Natural killer cell (primary cell): ENCODE results near the gene GVQW3. TPM values are rescaled to one million over a fixed set of nuclear protein-coding genes. Genes with fewer than 3 reads are reported as not detected.

Source experiments
- ATAC-seq, 3 donors: fragments of 150-1000 bp in 2 of 3; fragments of 200-7000 bp in 1 of 3; cut with Tn5 transposase; 1 replicate in 1 of 3; 2 replicates in 2 of 3; pipeline ENCODE4 v1.10.0; 2021; ENCODE audit warnings: mild to moderate bottlenecking in 2 of 3, moderate library complexity in 2 of 3
- DNase-seq, 2 donors: peaks; one replicate each; pipeline versions ENCODE4 v3.0.0 to v3.0.0-alpha.2; 2013 to 2021; ENCODE audit warnings: mixed read lengths in 1 of 2
- H3K27ac ChIP-seq: one replicate; pipeline ENCODE4 v1.5.1; 2013; ENCODE audit warnings: mild to moderate bottlenecking, low read length
- H3K27me3 ChIP-seq: one replicate; pipeline ENCODE4 v1.6.1; 2013; ENCODE audit warnings: low read length; ENCODE audit not compliant: control insufficient read depth, insufficient read depth
- H3K36me3 ChIP-seq: one replicate; pipeline ENCODE4 v1.6.1; 2013; ENCODE audit warnings: low read length; ENCODE audit not compliant: control insufficient read depth, insufficient read depth
- H3K4me1 ChIP-seq: one replicate; pipeline ENCODE4 v1.6.1; 2013; ENCODE audit warnings: low read length; ENCODE audit not compliant: control insufficient read depth, insufficient read depth
- H3K4me3 ChIP-seq: one replicate; pipeline ENCODE4 v1.5.1; 2013; ENCODE audit warnings: low read length
- H3K9me3 ChIP-seq: one replicate; pipeline ENCODE4 v1.6.1; 2013; ENCODE audit warnings: low read length; ENCODE audit not compliant: control insufficient read depth, insufficient read depth
- H3K27ac Mint-ChIP-seq, 2 donors: one replicate each; pipeline ENCODE4 v1.8.0; 2022; ENCODE audit warnings: mild to moderate bottlenecking in 2 of 2, mixed read lengths in 2 of 2, moderate library complexity in 1 of 2
- H3K27me3 Mint-ChIP-seq, 2 donors: one replicate each; pipeline ENCODE4 v1.8.0; 2022; ENCODE audit warnings: low read depth in 2 of 2, mixed read lengths in 2 of 2
- H3K36me3 Mint-ChIP-seq: one replicate; pipeline ENCODE4 v1.8.0; 2022; ENCODE audit warnings: mixed read lengths
- H3K4me1 Mint-ChIP-seq, 2 donors: one replicate each; pipeline ENCODE4 v1.8.0; 2022; ENCODE audit warnings: mixed read lengths in 2 of 2
- H3K4me3 Mint-ChIP-seq: one replicate; pipeline ENCODE4 v1.8.0; 2022; ENCODE audit warnings: mild to moderate bottlenecking, moderate library complexity, mixed read lengths
- H3K9me3 Mint-ChIP-seq, 2 donors: one replicate each; pipeline ENCODE4 v1.8.0; 2022; ENCODE audit warnings: mixed read lengths in 2 of 2
- CTCF ChIP-seq: fragments of 200-600 bp; IDR thresholded peaks from one replicate; pipeline ENCODE4 v1.8.0; 2022; ENCODE audit warnings: antibody characterized with exemption
- WGBS: methylation state at CpG from one replicate; pipeline ENCODE4 v1.1.7; 2013; ENCODE audit warnings: missing lambda C conversion rate; ENCODE audit not compliant: insufficient coverage; 5-methylcytosine and 5-hydroxymethylcytosine counted together
- intact Hi-C: fragments of 100-400 bp; cut with micrococcal nuclease; formaldehyde crosslinking; loops from one replicate; pipeline ENCODE4 v1.14.2; 2022
- total RNA-seq, 4 donors: library from RNA; stranded (reverse); fragments of 120-200 nt in 1 of 4; gene quantifications; one replicate each; pipeline versions ENCODE4 v1.2.3 to v1.2.4, GENCODE V29; 2013 to 2022

The GVQW3 gene
- total RNA-seq, 3 donors from 2014 or later (not counting 1 experiment from before 2014, with no cell fraction given) = 3.2 to 5.6 (median 4.0) TPM

GRCh38 chr11:76444065-76444383 lies 62.9 kb downstream of the GVQW3 start:
- Histone ChIP-seq H3K27me3 (no peaks in the 10 kb centered on the region), H3K9me3 (no peaks in the 10 kb centered on the region), H3K36me3 (peaks cover 14% of the 10 kb centered on the region), H3K27ac (peak overlapping the region; percentile 86), H3K4me3 (peak overlapping the region; percentile 84), H3K4me1 (peaks cover 12% of the 10 kb centered on the region)
- no peak for TF ChIP-seq CTCF
- Mint-ChIP-seq H3K9me3 (no peaks in the 10 kb centered on the region), H3K4me1 (peaks cover 25 to 45% of the 10 kb centered on the region in 2 donors), H3K27me3 (no peaks in the 10 kb centered on the region), H3K36me3 (no peaks in the 10 kb centered on the region), H3K27ac (peak overlapping the region; percentile 98 to 99), H3K4me3 (peak overlapping the region; percentile 98)
- WGBS = 0% methylated on average over 10 of the region's 10 CpGs
- DNase-seq (no peak), ATAC-seq (no peak)
- intact Hi-C loops = loop anchor here (1.0 kb wide), 1 partner anchor 63 kb away; the partner anchor contains the start of genes GVQW3 and THAP12

GRCh38 chr11:76444384-76445120 lies 63.4 kb downstream of the GVQW3 start, which contains the start of gene EMSY:
Gene EMSY, plus strand, starts transcription at chr11:76445018. Its CDS starts 1,921 bp downstream, at chr11:76446939.
- Mint-ChIP-seq H3K27me3 (no peaks in the 10 kb centered on the region), H3K27ac (peak within 1 kb of the TSS; percentile 98 to 99), H3K36me3 (no peaks in the 10 kb centered on the region), H3K9me3 (no peaks in the 10 kb centered on the region), H3K4me3 (peak within 1 kb of the TSS; percentile 98), H3K4me1 (peaks cover 25 to 50% of the 10 kb centered on the region in 2 donors)
- H3K4me1 ChIP-seq = peaks cover 12% of the 10 kb centered on the region
- intact Hi-C loops = loop anchor here (1.0 kb wide), 1 partner anchor 63 kb away; the partner anchor contains the start of genes GVQW3 and THAP12
- H3K27ac ChIP-seq = peak within 1 kb of the TSS; percentile 86
- H3K27me3 ChIP-seq = no peaks in the 10 kb centered on the region
- peaks cover 18% of the 10 kb centered on the region for H3K36me3 ChIP-seq
- no peaks in the 10 kb centered on the region for H3K9me3 ChIP-seq
- 0% methylated on average over 53 of the region's 53 CpGs for WGBS
- peak within 1 kb of the TSS; percentile 84 for H3K4me3 ChIP-seq
- no peak for TF ChIP-seq CTCF
- DNase-seq (peak; percentile 82 to 96), ATAC-seq (peak; percentile 91 to 97 (median 94))

- intact Hi-C loops = no loop called here
- H3K27me3 Mint-ChIP-seq = no peaks in the 10 kb centered on the region
- no peaks in the 10 kb centered on the region for H3K9me3 Mint-ChIP-seq
- H3K4me3 Mint-ChIP-seq = peak overlapping the region; percentile 98
- peak overlapping the region; percentile 84 for H3K4me3 ChIP-seq
- H3K36me3 ChIP-seq = peaks cover 26% of the 10 kb centered on the region
- peaks cover 12% of the 10 kb centered on the region for H3K4me1 ChIP-seq
- under 1% methylated on average over 51 of the region's 56 CpGs for WGBS
- ATAC-seq (peak; percentile 5 to 9 (median 8)), DNase-seq (peak; percentile 32 to 56)
- peaks cover 31 to 52% of the 10 kb centered on the region in 2 donors for H3K4me1 Mint-ChIP-seq
- H3K9me3 ChIP-seq = no peaks in the 10 kb centered on the region
- no peaks in the 10 kb centered on the region for H3K36me3 Mint-ChIP-seq
- H3K27ac Mint-ChIP-seq = peak overlapping the region; percentile 98 to 99
- no peaks in the 10 kb centered on the region for H3K27me3 ChIP-seq
- peak overlapping the region; percentile 86 for H3K27ac ChIP-seq
- no peak for TF ChIP-seq CTCF
Observed at GRCh38 chr11:76445121-76446084, 64.3 kb downstream of the GVQW3 start.
